GM20431 (cell line): ENCODE measurements around the gene MS4A6A.
"Not testable (repeated sequence)": the region's sequence is repeated elsewhere in the genome, so short reads cannot be mapped to it uniquely, and the experiment has no call there.

Source experiments
- in situ Hi-C: fragments of 300-500 bp; cut with MseI, MboI; formaldehyde crosslinking; loops from one replicate; pipeline ENCODE4 v1.15.0; 2020; ENCODE audit warnings: low sequenced_read_pairs; ENCODE audit not compliant: unreplicated experiment

Gene MS4A6A, protein sequence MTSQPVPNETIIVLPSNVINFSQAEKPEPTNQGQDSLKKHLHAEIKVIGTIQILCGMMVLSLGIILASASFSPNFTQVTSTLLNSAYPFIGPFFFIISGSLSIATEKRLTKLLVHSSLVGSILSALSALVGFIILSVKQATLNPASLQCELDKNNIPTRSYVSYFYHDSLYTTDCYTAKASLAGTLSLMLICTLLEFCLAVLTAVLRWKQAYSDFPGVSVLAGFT

GRCh38 chr11:60182541-60183330, at the start of gene MS4A6A:
MS4A6A (minus strand) TSS chr11:60183083; CDS start chr11:60181727, 1,356 bp downstream.
- in situ Hi-C loops, result no loop called here

GRCh38 chr11:60230681-60231080, 47.8 kb upstream of the MS4A6A start:
- in situ Hi-C loops, result no loop called here

GRCh38 chr11:60222141-60222540, 39.3 kb upstream of the MS4A6A start:
- in situ Hi-C loops, result no loop called here

DNA sequence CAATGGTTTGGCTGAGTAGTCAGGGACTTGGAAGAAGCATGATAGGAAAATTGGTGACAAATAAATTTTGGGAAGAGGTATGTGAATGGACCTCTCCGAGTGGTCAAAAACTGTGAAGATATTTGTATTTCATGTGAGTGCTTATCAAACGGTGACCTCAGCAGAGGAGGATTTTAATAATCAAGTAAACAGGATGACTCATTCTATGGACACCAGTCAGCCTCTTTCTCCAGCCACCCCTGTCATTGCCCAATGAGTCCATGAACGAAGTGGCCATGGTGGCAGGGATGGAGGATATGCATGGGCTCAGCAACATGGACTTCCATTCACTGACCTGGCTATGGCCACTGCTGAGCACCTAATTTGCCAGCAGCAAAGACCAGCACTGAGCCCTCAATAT, 38.8 kb upstream of the MS4A6A start:
- in situ Hi-C loops, result no loop called here

- in situ Hi-C loops, result no loop called here
These were observed 38.3 kb upstream of the MS4A6A start for GRCh38 chr11:60221181-60221580.

- in situ Hi-C loops, result no loop called here
These were observed 31.5 kb upstream of the MS4A6A start for GRCh38 chr11:60214386-60214785.

- in situ Hi-C loops, result no loop called here
These were observed 28.3 kb upstream of the MS4A6A start for GRCh38 chr11:60211206-60211605.

DNA sequence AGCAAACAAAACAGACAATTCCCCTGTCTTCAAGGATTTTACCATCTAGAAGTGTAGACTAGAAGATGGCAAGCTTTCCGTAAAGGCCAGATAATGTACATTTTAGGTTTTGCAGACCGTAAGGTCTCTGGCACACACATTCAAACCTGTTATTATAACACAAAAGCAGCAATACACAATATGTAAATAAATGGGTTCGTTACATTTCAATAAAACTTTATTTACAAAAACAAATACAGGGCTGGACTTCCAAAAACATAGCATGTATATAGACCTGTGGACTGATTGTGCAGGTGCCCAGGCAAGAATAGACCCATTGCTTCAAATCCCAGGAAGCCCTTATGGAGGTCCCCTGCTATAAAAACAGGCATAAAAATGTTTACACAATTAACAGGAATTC, 27.1 kb upstream of the MS4A6A start:
- in situ Hi-C loops, result no loop called here

DNA sequence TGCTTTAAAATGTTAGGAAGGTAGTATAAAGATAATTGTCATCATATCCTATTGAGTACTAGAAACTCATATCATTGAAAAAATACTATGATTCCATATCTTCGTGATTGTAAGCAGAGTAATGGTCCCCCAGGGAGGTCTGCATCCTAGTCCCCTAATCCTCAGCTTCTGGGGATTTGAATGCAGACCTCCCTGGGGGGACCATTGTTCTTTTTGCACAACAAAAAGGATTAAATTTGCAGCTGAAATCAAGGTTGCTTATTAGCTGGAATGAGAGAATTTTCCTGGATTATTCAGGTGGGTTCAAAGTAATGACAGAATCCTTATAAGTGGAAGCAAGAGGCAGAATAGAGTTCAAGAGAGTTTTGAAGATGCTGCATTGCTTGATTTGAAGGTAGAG, 26.1 kb upstream of the MS4A6A start:
- in situ Hi-C loops, result no loop called here

DNA sequence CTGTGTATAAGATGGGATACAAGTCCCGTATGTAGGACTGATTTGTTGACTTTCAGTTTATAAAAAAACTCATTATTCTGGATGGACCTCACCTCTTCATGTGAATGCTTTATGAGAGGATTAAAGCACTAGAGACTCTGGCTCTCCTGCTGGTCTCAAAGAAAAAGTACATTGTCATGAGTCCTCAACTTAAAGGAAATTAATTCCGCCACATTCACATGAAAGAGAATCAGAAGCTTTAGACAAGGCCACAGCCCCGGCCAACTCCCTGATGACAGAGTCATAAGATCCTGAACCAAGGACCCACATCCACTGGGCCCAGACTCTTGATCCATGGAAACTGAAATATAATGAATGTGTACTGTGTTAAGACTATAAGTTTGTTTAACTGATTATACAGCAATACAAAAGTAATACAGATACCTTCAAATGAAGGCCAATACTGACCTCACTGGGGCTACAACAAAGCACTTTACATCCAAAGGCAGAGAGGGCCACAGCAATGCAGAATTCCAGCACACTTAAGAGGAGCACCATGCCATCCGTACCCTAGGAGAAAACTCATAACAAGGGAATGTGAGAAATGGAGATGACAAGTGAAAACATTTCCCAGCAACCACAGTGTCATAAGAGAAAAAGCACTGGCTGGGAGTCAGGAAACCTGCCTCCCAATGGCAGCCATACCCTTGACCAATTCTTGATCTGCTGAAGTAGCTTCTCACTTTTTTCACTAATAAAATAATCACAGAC, 25.4 kb upstream of the MS4A6A start:
- in situ Hi-C loops, result no loop called here

DNA sequence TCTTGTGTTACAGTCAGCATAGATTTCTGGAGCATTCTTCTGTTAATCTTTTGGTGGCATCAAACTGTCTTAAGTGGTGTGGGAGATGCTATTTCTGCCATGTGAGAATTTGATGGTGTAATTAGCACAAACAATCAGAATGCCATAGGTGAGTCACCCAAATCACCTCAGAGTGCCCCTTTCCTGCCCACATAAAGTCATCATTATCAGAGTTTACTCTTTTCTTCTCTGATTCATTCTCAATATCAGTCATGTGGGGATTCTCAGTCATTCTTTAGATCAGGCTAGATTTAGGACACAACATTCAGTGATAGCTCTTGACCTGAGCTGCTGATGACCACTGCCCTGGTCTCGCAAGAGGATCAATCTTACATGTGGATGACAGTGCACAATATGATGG, 23.7 kb upstream of the MS4A6A start:
- in situ Hi-C loops, result no loop called here

- in situ Hi-C loops, result no loop called here
These were observed 22.0 kb upstream of the MS4A6A start for GRCh38 chr11:60204922-60205321.

- in situ Hi-C loops, result not testable (repeated sequence)
These were observed 18.5 kb upstream of the MS4A6A start for GRCh38 chr11:60201334-60201733.

DNA sequence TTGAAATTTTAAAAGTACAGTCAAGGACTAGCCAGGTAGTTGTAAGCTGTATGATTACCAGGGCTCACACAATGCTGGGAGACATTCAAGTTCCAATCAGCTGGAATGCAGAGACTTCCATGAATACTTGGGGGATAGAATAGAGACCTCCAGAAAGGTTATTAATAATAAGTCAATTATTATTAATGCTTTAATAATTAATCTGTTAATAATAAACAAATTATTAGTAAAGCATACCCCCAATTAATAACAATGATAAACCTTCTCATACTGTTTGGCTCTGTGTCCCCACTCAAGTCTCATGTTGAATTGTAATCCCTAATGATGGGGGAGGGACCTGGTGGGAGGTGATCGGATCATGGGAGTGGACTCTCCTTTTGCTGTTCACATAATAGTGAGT, 14.6 kb upstream of the MS4A6A start:
- in situ Hi-C loops, result no loop called here

DNA sequence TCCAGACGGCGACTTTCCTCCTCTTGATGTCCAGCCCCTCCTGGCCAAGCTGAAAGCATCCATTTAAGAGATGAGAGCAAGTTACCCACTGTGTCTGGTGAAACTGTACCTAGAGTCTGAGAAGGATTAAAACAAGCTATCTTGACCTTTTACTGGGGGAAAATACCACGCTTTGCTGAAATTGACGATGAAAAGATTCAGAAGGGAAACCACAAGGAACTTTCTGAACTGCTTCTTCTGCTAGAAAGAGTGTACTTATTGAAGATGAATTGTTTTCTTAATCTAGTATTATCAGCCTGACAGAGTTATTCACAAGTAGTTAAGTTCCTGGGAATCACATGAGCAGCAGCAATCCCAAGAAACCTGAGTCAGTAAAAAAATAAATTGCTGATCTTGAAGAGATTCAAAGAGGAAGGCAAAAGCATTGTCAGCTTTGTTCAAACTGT, 13.1 kb upstream of the MS4A6A start:
- in situ Hi-C loops, result no loop called here

DNA sequence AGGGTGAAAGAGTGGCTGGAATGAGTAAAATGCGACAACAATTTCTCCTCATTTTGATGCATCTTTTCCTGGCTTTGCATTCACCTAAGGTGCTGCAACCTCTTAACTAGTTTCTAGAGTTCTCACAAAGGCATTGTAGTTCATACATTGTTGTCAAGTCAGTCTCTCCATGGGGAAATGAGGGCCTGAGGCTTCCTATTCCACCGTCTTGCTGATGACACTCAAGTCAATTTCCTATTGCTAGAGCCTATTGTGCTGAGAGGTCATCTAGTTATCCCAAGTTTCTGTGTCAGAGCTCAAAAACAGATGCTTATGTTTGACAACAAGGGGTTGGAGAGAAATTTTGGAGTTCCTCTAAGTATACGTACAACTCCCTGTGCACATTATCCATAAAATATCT, 11.6 kb upstream of the MS4A6A start:
- in situ Hi-C loops, result no loop called here

- in situ Hi-C loops, result no loop called here
These were observed 11.0 kb upstream of the MS4A6A start for GRCh38 chr11:60193687-60194433.

- in situ Hi-C loops, result not testable (repeated sequence)
These were observed 9.7 kb upstream of the MS4A6A start for GRCh38 chr11:60192564-60192963.

DNA sequence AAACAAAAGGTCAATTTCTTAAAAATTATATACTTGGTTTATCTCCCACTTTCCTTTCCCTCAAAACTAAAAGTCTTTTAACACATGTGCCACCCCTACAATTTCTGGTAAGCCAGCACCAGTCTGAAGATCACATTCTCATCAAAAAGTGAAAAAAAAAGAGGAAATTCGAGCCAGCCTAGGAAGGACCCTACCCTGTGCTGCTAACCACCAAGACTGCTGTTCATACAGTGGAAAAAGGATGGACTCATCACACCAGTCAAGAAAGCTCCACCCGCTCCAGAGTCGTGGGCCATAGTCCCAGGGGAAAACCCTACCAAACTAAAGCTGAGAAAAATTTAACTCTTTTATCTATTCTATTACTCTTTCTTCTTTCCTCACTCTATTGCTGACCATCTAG, 5.6 kb upstream of the MS4A6A start:
- in situ Hi-C loops, result not testable (repeated sequence)

DNA sequence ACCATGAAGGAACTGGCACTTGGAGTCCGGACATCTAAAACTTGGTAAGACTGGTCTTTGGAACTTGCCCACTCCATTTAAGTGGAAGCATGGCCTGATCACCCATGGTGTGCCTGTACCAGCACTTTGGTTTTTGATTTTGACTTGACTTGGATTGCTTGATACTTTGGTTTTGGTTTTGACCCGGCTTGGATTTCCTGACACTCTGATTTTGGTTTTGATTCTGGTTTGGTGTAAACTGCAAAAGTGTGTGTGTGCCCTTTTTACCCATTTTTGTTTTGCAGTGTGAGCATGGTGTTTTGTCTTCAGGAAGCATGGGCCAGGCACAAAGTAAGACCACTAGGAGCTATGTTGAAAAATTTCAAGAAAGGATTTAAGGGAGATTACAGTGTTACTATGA, 3.2 kb upstream of the MS4A6A start:
- in situ Hi-C loops, result not testable (repeated sequence)
